ENCODE data around the gene ARSG. TPM values are rescaled to one million over a fixed set of nuclear protein-coding genes. Genes with fewer than 3 reads are reported as not detected.
"Not testable (repeated sequence)": the region's sequence is repeated elsewhere in the genome, so short reads cannot be mapped to it uniquely, and the experiment has no call there.

The ARSG gene
- total RNA-seq, 1 donor, result 7.6 TPM

GRCh38 chr17:68248199-68248825, 43.0 kb upstream of the ARSG start:
- Histone ChIP-seq H3K4me2 (ENCODE audit: insufficient read depth, low read length) (peak overlapping the region; percentile 77), H3K4me3 (ENCODE audit: insufficient read depth, low read length) (peak overlapping the region; percentile 90), H3K4me1 (ENCODE audit: insufficient read depth, low read length) (peaks cover 10% of the 10 kb centered on the region), H4K20me1 (ENCODE audit: insufficient read depth, low read length) (no peaks in the 10 kb centered on the region), H2AFZ (ENCODE audit: low read length) (peak overlapping the region; percentile 89), H3K27me3 (ENCODE audit: insufficient read depth, low read length) (no peaks in the 10 kb centered on the region), H3K9me3 (ENCODE audit: low read depth, low read length) (no peaks in the 10 kb centered on the region), H3K79me2 (ENCODE audit: insufficient read depth, low read length) (peaks cover 3% of the 10 kb centered on the region), H3K36me3 (ENCODE audit: insufficient read depth, low read length) (peaks cover 22% of the 10 kb centered on the region), H3K27ac (ENCODE audit: low read depth, low read length) (peak overlapping the region; percentile 95)
- DNase-seq (ENCODE audit: insufficient read length, low spot score, missing footprints), result peak; percentile 90
- TF ChIP-seq, protein P1, sequence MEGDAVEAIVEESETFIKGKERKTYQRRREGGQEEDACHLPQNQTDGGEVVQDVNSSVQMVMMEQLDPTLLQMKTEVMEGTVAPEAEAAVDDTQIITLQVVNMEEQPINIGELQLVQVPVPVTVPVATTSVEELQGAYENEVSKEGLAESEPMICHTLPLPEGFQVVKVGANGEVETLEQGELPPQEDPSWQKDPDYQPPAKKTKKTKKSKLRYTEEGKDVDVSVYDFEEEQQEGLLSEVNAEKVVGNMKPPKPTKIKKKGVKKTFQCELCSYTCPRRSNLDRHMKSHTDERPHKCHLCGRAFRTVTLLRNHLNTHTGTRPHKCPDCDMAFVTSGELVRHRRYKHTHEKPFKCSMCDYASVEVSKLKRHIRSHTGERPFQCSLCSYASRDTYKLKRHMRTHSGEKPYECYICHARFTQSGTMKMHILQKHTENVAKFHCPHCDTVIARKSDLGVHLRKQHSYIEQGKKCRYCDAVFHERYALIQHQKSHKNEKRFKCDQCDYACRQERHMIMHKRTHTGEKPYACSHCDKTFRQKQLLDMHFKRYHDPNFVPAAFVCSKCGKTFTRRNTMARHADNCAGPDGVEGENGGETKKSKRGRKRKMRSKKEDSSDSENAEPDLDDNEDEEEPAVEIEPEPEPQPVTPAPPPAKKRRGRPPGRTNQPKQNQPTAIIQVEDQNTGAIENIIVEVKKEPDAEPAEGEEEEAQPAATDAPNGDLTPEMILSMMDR (IDR thresholded peaks at IDR 0.05; ENCODE audit: extremely low read depth, low read depth, low read length), result no peak

- Histone ChIP-seq H3K4me1 (ENCODE audit: insufficient read depth, low read length) (peaks cover 10% of the 10 kb centered on the region), H3K9me3 (ENCODE audit: low read depth, low read length) (no peaks in the 10 kb centered on the region), H3K4me3 (ENCODE audit: insufficient read depth, low read length) (peak overlapping the region; percentile 90), H3K36me3 (ENCODE audit: insufficient read depth, low read length) (peaks cover 22% of the 10 kb centered on the region), H3K27me3 (ENCODE audit: insufficient read depth, low read length) (no peaks in the 10 kb centered on the region), H3K27ac (ENCODE audit: low read depth, low read length) (peak overlapping the region; percentile 95), H3K4me2 (ENCODE audit: insufficient read depth, low read length) (peak overlapping the region; percentile 77), H2AFZ (ENCODE audit: low read length) (peak overlapping the region; percentile 89), H4K20me1 (ENCODE audit: insufficient read depth, low read length) (no peaks in the 10 kb centered on the region), H3K79me2 (ENCODE audit: insufficient read depth, low read length) (peaks cover 3% of the 10 kb centered on the region)
- TF ChIP-seq, protein P1 (IDR thresholded peaks at IDR 0.05; ENCODE audit: extremely low read depth, low read depth, low read length), result no peak
- DNase-seq (ENCODE audit: insufficient read length, low spot score, missing footprints), result no peak
Observed at GRCh38 chr17:68248891-68249290, 42.4 kb upstream of the ARSG start.

DNA sequence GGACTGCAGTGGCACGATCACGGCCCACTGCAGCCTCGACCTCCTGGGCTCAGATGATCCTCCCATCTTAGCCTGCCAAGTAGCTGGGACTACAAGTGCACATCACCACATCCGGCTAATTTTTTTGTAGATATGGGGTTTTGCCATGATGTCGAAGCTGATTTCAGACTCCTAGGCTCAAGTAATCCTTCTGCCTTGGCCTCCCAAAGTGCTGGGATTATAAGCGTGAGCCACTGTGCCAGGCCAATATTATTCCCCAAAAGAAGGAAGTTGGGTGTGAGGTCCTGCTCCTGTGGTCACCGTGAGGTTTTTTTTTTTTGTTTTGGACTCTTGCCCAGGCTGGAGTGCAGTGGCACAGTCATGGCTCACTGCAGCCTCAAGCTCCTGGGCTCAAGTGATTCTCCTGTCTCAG, 41.9 kb upstream of the ARSG start:
- Histone ChIP-seq H3K27ac (ENCODE audit: low read depth, low read length) (no peak overlapping the region), H3K36me3 (ENCODE audit: insufficient read depth, low read length) (peaks cover 27% of the 10 kb centered on the region), H4K20me1 (ENCODE audit: insufficient read depth, low read length) (no peaks in the 10 kb centered on the region), H3K4me1 (ENCODE audit: insufficient read depth, low read length) (peaks cover 10% of the 10 kb centered on the region), H3K4me3 (ENCODE audit: insufficient read depth, low read length) (no peak overlapping the region), H3K27me3 (ENCODE audit: insufficient read depth, low read length) (no peaks in the 10 kb centered on the region), H2AFZ (ENCODE audit: low read length) (no peak overlapping the region), H3K79me2 (ENCODE audit: insufficient read depth, low read length) (peaks cover 3% of the 10 kb centered on the region), H3K9me3 (ENCODE audit: low read depth, low read length) (no peaks in the 10 kb centered on the region), H3K4me2 (ENCODE audit: insufficient read depth, low read length) (peak overlapping the region; percentile 77)
- TF ChIP-seq, protein P1 (IDR thresholded peaks at IDR 0.05; ENCODE audit: extremely low read depth, low read depth, low read length), result no peak
- DNase-seq (ENCODE audit: insufficient read length, low spot score, missing footprints), result no peak

GRCh38 chr17:68253426-68253825, 37.9 kb upstream of the ARSG start:
- DNase-seq (ENCODE audit: insufficient read length, low spot score, missing footprints); H4K20me1 ChIP-seq (ENCODE audit: insufficient read depth, low read length); H3K27me3 ChIP-seq (ENCODE audit: insufficient read depth, low read length); H3K9me3 ChIP-seq (ENCODE audit: low read depth, low read length); H3K27ac ChIP-seq (ENCODE audit: low read depth, low read length); H3K79me2 ChIP-seq (ENCODE audit: insufficient read depth, low read length); H2AFZ ChIP-seq (ENCODE audit: low read length); H3K4me1 ChIP-seq (ENCODE audit: insufficient read depth, low read length); H3K4me2 ChIP-seq (ENCODE audit: insufficient read depth, low read length); H3K4me3 ChIP-seq (ENCODE audit: insufficient read depth, low read length): not testable (repeated sequence)
- H3K36me3 ChIP-seq (ENCODE audit: insufficient read depth, low read length), result peaks cover 51% of the 10 kb centered on the region
